Astrocyte of the spinal cord (primary cell): ENCODE measurements around the gene SPRN.
A peak's percentile ranks its signal among the peaks of the same experiment; 100 is the strongest.

Source experiments
- DNase-seq: peaks from one replicate; pipeline ENCODE4 v3.0.0; 2011; ENCODE audit warnings: low read depth, low spot score
- H3K4me3 ChIP-seq: 2 replicates; pipeline ENCODE4 v1.5.1; 2011; ENCODE audit warnings: low read depth, mild to moderate bottlenecking, low read length, moderate library complexity
- in situ Hi-C: cut with HindIII; loops from 2 replicates; pipeline ENCODE4 v1.10.0; 2017; ENCODE audit warnings: low sequenced_read_pairs
- TF ChIP-seq, protein P1 (sequence below): IDR thresholded peaks from 2 replicates; pipeline ENCODE4 v1.5.1; 2012; ENCODE audit warnings: low read depth, mild to moderate bottlenecking, low read length, inconsistent platforms

SPRN gene

DNA sequence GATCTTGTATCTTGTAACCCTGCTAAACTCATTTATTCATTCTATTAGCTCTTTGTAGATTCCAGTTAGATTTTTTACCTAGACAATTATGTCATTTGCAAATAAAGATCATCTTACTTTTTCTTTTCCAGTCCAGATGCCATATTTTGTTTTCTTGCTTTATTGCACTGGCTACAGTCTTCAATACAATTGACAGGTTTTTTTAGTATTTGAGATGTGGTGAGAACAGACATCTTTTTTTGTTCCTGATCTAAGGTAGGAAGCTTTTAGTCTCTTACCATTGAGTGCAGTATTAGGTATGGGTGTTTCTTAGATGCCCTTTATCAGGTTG lies 12.1 kb downstream of the SPRN start:
- in situ Hi-C loops = no loop called here
- DNase-seq = no peak
- TF ChIP-seq, protein P1, sequence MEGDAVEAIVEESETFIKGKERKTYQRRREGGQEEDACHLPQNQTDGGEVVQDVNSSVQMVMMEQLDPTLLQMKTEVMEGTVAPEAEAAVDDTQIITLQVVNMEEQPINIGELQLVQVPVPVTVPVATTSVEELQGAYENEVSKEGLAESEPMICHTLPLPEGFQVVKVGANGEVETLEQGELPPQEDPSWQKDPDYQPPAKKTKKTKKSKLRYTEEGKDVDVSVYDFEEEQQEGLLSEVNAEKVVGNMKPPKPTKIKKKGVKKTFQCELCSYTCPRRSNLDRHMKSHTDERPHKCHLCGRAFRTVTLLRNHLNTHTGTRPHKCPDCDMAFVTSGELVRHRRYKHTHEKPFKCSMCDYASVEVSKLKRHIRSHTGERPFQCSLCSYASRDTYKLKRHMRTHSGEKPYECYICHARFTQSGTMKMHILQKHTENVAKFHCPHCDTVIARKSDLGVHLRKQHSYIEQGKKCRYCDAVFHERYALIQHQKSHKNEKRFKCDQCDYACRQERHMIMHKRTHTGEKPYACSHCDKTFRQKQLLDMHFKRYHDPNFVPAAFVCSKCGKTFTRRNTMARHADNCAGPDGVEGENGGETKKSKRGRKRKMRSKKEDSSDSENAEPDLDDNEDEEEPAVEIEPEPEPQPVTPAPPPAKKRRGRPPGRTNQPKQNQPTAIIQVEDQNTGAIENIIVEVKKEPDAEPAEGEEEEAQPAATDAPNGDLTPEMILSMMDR = no peak
- H3K4me3 ChIP-seq = no peak overlapping the region

DNA sequence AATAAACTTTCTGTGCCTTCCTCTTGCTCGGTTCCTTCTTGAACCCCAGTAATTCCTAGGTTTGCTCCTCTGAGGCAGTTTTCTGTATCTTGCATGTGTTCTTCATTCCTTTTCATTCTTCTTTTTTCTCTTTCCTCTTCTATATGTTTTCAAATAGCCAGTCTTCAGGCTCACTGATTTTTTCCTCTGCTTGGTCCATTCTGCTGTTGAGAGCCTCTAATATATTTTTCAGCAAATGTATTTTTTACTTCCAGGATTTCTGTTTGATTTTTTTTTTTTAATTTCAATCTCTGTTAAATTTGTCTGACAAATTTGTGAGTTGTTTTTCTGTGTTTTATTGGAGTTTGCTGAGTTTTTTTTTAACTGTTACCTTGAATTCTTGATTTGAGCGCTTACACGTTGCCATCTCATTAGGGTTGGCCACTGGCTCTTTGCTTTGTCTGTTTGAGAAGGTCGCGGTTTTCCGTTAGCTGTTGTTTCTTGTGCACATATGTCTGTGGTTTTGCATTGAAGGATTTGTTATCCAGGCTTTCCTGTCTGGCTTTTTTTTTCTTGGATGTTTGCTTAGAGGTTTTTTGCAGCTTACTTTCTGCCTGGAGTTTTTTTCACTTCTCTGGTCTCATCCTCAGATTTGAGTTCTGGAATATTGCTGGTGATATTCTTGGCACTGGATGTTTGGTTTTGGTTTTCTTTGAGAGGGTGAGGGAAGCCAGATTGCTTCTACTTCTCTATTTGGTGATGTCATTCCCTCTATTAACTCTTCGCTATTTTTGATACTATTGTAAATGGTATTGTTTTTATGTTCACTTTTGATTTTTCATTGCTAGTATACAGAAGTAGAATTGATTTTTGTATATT lies 12.7 kb downstream of the SPRN start:
- in situ Hi-C loops = no loop called here
- TF ChIP-seq, protein P1 = no peak
- H3K4me3 ChIP-seq = no peak overlapping the region
- DNase-seq = peak; percentile 5

DNA sequence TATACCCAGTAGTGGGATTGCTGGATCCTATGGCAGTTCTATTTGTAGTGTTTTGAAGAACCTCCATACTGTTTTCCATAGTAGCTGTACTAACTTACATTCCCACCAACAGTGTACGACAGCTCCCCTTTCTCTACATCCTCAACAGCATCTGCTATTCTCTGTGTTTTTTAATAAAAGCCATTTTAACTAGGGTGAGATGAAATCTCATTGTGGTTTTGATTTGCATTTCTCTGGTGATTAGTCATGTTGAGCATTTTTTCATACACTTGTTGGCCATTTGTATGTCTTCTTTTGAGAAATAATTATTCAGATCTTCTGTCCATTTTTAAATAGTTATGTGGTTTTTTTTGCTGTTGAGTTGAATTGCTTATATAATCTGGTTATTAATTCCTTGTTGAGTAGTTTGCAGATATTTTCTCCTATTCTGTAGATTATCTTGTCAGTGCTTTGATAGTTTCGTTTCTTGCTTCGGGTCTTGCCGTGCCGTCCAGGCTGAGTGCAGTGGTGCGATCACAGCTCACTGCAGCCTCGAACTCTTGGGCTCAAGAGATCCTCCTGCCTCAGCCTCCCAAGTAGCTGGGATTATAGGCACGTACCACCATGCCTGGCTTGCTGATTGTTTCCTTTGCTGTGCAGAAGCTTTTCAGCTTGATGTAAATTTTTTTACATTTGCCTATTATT lies 18.4 kb downstream of the SPRN start:
- TF ChIP-seq, protein P1 = no peak
- no peak overlapping the region for H3K4me3 ChIP-seq
- DNase-seq = peak; percentile 8
- in situ Hi-C loops = no loop called here

DNA sequence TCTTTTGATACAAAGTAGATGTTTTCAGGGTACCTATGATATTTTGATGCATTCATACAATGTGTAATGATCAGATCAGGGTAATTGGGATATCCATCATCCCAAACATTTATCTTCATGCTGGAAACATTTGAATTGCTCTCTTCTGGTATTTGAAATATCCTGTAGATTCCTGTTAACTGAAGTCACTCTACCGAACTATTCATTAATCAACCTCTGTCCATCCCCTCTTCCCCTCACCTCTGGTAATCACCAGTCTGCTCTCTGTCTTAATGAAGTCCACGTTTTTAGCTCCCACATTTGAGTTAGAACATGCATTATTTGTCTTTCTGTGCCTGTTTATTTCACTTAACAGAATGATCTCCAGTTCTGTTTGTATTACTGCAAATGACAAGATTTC lies 19.2 kb downstream of the SPRN start:
- TF ChIP-seq, protein P1 = no peak
- DNase-seq = no peak
- in situ Hi-C loops = no loop called here
- no peak overlapping the region for H3K4me3 ChIP-seq

DNA sequence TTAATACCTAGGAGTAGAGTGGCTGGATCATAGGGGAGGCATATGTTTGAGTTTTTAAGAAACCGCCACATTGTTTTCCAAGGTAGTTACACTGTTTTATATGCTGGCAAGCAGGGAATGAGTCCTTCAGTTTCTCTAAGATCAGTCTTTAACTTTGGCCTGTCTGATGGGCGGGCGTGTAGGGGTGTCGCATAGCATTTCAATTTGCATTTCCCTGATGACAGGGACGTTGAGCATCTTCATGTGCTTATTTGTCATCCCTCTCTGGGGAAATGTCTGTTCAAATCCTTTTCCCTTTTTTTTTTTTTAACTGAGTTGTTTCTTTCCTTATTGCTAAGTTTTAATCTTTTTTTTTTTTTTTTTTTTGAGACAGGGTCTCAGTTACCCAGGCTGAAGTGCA lies 20.6 kb downstream of the SPRN start:
- H3K4me3 ChIP-seq = no peak overlapping the region
- in situ Hi-C loops = no loop called here
- no peak for DNase-seq
- TF ChIP-seq, protein P1 = no peak

DNA sequence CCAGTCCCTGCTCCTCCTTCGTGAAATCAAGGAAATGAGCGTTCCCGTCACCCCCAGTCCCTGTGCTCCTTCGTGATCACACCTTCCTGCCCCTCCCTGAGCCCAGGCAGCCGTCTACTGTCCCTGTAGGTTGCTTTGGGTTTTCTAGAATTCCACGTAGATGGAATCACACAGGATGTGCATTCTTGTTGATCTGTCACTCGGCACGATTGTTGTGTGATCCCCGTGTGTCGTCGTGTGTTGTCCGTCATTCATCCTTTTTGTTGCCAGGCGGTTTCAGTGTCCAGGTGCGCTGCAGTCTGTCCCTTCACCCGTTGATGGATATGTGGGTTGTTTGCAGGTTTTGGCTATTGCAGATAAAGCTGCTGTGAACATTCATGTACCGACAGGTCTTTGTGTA lies 21.1 kb downstream of the SPRN start:
- TF ChIP-seq, protein P1 = no peak
- DNase-seq = no peak
- no peak overlapping the region for H3K4me3 ChIP-seq
- in situ Hi-C loops = no loop called here
